Upper lobe of left lung (tissue), 4 donors: Measurements from ENCODE around the gene CDH13.

Experiments used
- POLR2A ChIP-seq, 4 donors: fragments of 450-650 bp; IDR thresholded peaks; one replicate each; pipeline ENCODE4 v1.5.1; 2016 to 2017; ENCODE audit warnings: antibody characterized with exemption in 4 of 4, mild to moderate bottlenecking in 2 of 4
- POLR2AphosphoS5 ChIP-seq, 2 donors: sonication (generic); formaldehyde crosslinking; IDR thresholded peaks; one replicate each; pipeline ENCODE4 v1.5.1; 2017; ENCODE audit warnings: antibody characterized with exemption in 2 of 2
- TF ChIP-seq, protein P1 (sequence below), 6 experiments: fragments of 450-650 bp in 4 of 6; fragments of 200-600 bp in 2 of 6; sonication (generic) in 2 of 6; IDR thresholded peaks; one replicate each; pipeline ENCODE4 v1.5.1; 2016 to 2019; ENCODE audit warnings: antibody characterized with exemption in 6 of 6

DNA sequence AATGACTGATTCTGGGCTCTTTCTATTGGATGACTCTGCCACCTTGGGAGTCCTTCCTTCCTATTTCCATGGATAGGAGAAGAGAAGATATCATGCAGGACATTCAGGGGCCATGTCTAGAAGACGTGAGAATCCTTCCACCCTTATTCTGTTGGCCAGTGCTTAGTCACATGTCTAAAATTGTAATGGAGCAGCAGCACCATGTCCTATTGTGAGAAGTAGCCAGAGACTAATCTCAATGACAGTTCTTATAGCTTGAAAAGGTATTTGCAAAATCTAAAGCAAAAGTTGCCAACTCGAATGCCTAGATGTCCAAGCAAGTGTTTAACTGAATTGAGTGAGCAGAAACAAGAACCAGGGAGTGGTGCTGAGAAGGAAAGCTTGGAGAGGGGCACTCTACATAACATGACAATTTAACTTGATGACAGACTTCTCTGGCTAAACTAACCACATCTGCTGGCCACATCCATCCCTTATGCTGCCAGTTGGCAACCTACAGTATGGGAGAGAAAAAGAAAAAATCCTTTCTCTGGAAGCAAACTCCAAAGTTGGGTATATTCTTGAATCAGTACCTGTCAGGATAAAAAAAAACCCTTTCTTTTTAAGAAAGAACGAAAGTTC lies 225.7 kb downstream of the CDH13 start:
- TF ChIP-seq, protein P1, sequence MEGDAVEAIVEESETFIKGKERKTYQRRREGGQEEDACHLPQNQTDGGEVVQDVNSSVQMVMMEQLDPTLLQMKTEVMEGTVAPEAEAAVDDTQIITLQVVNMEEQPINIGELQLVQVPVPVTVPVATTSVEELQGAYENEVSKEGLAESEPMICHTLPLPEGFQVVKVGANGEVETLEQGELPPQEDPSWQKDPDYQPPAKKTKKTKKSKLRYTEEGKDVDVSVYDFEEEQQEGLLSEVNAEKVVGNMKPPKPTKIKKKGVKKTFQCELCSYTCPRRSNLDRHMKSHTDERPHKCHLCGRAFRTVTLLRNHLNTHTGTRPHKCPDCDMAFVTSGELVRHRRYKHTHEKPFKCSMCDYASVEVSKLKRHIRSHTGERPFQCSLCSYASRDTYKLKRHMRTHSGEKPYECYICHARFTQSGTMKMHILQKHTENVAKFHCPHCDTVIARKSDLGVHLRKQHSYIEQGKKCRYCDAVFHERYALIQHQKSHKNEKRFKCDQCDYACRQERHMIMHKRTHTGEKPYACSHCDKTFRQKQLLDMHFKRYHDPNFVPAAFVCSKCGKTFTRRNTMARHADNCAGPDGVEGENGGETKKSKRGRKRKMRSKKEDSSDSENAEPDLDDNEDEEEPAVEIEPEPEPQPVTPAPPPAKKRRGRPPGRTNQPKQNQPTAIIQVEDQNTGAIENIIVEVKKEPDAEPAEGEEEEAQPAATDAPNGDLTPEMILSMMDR (IDR thresholded peaks at IDR 0.05), result no peak
- TF ChIP-seq POLR2AphosphoS5 (IDR thresholded peaks at IDR 0.05) (no peak), POLR2A (IDR thresholded peaks at IDR 0.05) (no peak)
